ENCODE measurements around the gene NOL7. TPM values are rescaled to one million over a fixed set of nuclear protein-coding genes. Genes with fewer than 3 reads are reported as not detected.
A peak's percentile ranks its signal among the peaks of the same experiment; 100 is the strongest.

NOL7 gene
- total and polyA plus RNA-seq, 9 of the 15 experiments (the other 6 are each of a cell fraction or from before 2014, with no cell fraction given), result 19.4 to 235 (median 157) TPM

DNA sequence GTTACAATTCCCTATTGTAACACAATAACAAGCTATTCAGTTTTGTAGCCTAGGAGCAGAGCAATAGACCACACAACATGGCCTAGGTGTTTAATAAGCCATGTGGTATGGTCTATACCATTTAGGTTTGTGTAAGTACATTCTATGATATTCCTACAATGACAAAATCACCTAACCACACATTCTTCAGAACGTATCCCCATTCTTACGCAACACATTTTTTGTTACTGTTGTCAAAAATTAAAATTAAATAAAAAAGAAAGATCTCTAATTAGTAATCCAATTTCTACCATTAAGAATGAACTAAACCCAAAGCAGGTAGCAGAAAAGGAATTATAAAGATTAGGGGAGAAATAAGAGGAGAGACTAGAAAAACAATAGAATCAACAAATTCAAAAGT is 52.5 kb downstream of the NOL7 start:
- BruUV-seq (replicated peaks), result no TSS peak
- H3K4me3 ChIP-seq, result no peak overlapping the region
- no peak overlapping the region; the same call in 1 of the 2 replicates for H3K4me2 ChIP-seq (ENCODE audit: insufficient read depth, low read length)
- peaks cover 100% of the 10 kb centered on the region for H3K79me2 ChIP-seq (ENCODE audit: control insufficient read depth, insufficient read depth, low read length)
- 59% methylated on average over 2 of the region's 2 CpGs for WGBS (ENCODE audit: insufficient coverage, low coverage, missing lambda C conversion rate)
- in situ Hi-C loops (cut with MboI), result no loop called here
- ChIA-PET CTCF (ENCODE audit: low intra/inter-chr PET ratio) (no interaction called here), POLR2A (interaction anchor here (2.1 kb wide), 1 partner anchor 42 kb away, joined by 6 read pairs; no protein-coding TSS in a partner anchor)
- FAIRE-seq (no peak), DNase-seq (ENCODE audit: extremely low read depth in 1 of 4, low spot score in 3 of 4) (no peak), ATAC-seq (no peak)
- H3K9me1 ChIP-seq (ENCODE audit: control insufficient read depth, insufficient read depth, low read length), result no peaks in the 10 kb centered on the region
- H3K27me3 ChIP-seq (ENCODE audit: control insufficient read depth in 2 of 2, insufficient read depth in 2 of 2, low read length in 2 of 2), result no peaks in the 10 kb centered on the region
- no peaks in the 10 kb centered on the region for H4K20me1 ChIP-seq (replicated peaks; ENCODE audit: control insufficient read depth, insufficient read depth, low read length)
- H3K36me3 ChIP-seq (ENCODE audit: control insufficient read depth, insufficient read depth, low read length), result peaks cover 19% of the 10 kb centered on the region; the same call in 1 of the 3 replicates
- peaks cover 10% of the 10 kb centered on the region; the same call in 1 of the 2 replicates for H3K9me3 ChIP-seq (replicated peaks; ENCODE audit: control insufficient read depth, insufficient read depth, low read depth, low read length)
- H3K4me1 ChIP-seq (replicated peaks in 1 of 2; ENCODE audit: control insufficient read depth in 2 of 2, insufficient read depth in 2 of 2, low read length in 2 of 2), result peaks cover 14 to 44% of the 10 kb centered on the region in 2 experiments
- no peak overlapping the region for H2AFZ ChIP-seq (ENCODE audit: low read depth, low read length)
- H3K9ac ChIP-seq (ENCODE audit: insufficient read depth in 1 of 2, low read depth in 2 of 2, low read length in 2 of 2), result peak overlapping the region in 1 of 2 experiments; percentile 31; a peak in 1 of 4 replicates
- peak overlapping the region; percentile 71 for H3K27ac ChIP-seq (ENCODE audit: extremely low read depth, low read depth, low read length)
- intact Hi-C loops (cut with micrococcal nuclease), result no loop called here
- TF ChIP-seq ZNF436 (CRISPR knock-in tag; IDR thresholded peaks at IDR 0.05) (no peak), ZNF592 (IDR thresholded peaks at IDR 0.05) (0 out of 2 replicates have a peak, but pooled peaks have one; percentile 29), TRIM24 (IDR thresholded peaks at IDR 0.05) (peak in 1 of 2 experiments; percentile 7; a peak in 1 of 4 replicates), CEBPG (CRISPR knock-in tag; IDR thresholded peaks at IDR 0.05) (peak; percentile 49; the same call in 1 of the 2 replicates), CEBPG (tag; conservative IDR thresholded peaks at IDR 0.05 in 1 of 2, IDR thresholded peaks at IDR 0.05 in 1 of 2) (peak; percentile 87 to 96), CEBPB (tag; IDR thresholded peaks at IDR 0.05) (peak; percentile 98), ZBTB11 (CRISPR knock-in tag; IDR thresholded peaks at IDR 0.05) (0 out of 6 replicates have a peak, but pooled peaks of 1 of the 3 experiments have one; percentile 4), ATF3 (IDR thresholded peaks at IDR 0.05) (no peak), ATF3 (CRISPR knock-in tag; conservative IDR thresholded peaks at IDR 0.05) (no peak), NCOR1 (IDR thresholded peaks at IDR 0.05) (0 out of 2 replicates have a peak, but pooled peaks have one; percentile 17), TAF9B (IDR thresholded peaks at IDR 0.05; ENCODE audit: partially characterized antibody) (peak; percentile 29)
